Gastroesophageal sphincter (tissue), 4 donors: ENCODE measurements around the gene MSANTD4. TPM values are rescaled to one million over a fixed set of nuclear protein-coding genes. Genes with fewer than 3 reads are reported as not detected.

Source experiments
- ATAC-seq: fragments of 150-250 bp; one replicate; pipeline ENCODE4 v1.9.1; 2016; ENCODE audit warnings: mild to moderate bottlenecking, moderate library complexity
- H3K27ac ChIP-seq, 4 donors: fragments of 200-600 bp; sonication (generic) in 3 of 4; 1 replicate in 3 of 4; 2 replicates in 1 of 4; pipeline ENCODE4 v1.5.1; 2016 to 2019
- H3K27me3 ChIP-seq: fragments of 200-600 bp; sonication (generic); one replicate; pipeline ENCODE4 v1.5.1; 2019
- H3K36me3 ChIP-seq, 2 donors: fragments of 200-600 bp; sonication (generic); one replicate each; pipeline ENCODE4 v1.5.1; 2019; ENCODE audit warnings: control low read depth in 1 of 2
- H3K4me1 ChIP-seq, 3 donors: fragments of 200-600 bp; sonication (generic); 1 replicate in 2 of 3; 2 replicates in 1 of 3; pipeline ENCODE4 v1.5.1; 2016 to 2019; ENCODE audit warnings: control low read depth in 2 of 3
- H3K4me3 ChIP-seq, 2 donors: fragments of 200-600 bp; sonication (generic); one replicate each; pipeline ENCODE4 v1.5.1; 2019; ENCODE audit warnings: mild to moderate bottlenecking in 1 of 2, moderate library complexity in 1 of 2
- H3K9me3 ChIP-seq, 3 donors: fragments of 200-600 bp; sonication (generic); one replicate each; pipeline ENCODE4 v1.5.1; 2017 to 2019; ENCODE audit warnings: control low read depth in 2 of 3
- CTCF ChIP-seq, 4 experiments: fragments of 200-600 bp in 2 of 4; fragments of 450-650 bp in 2 of 4; sonication (generic) in 1 of 4; IDR thresholded peaks; one replicate each; pipeline ENCODE4 v1.5.1; 2017 to 2019; ENCODE audit warnings: antibody characterized with exemption in 4 of 4, mild to moderate bottlenecking in 2 of 4, moderate library complexity in 2 of 4
- EP300 ChIP-seq: sonication (generic); formaldehyde crosslinking; IDR thresholded peaks from one replicate; pipeline ENCODE4 v1.6.1; 2017; ENCODE audit warnings: antibody characterized with exemption, mild to moderate bottlenecking
- POLR2A ChIP-seq, 2 donors: fragments of 450-650 bp; IDR thresholded peaks; one replicate each; pipeline ENCODE4 v1.6.1; 2017; ENCODE audit warnings: antibody characterized with exemption in 2 of 2, mild to moderate bottlenecking in 2 of 2, moderate library complexity in 1 of 2
- POLR2AphosphoS5 ChIP-seq: sonication (generic); formaldehyde crosslinking; IDR thresholded peaks from one replicate; pipeline ENCODE4 v1.6.1; 2017; ENCODE audit warnings: antibody characterized with exemption
- WGBS, 2 donors: methylation state at CpG; one replicate each; pipeline ENCODE4 v1.1.5; 2018; ENCODE audit warnings: low coverage in 1 of 2; 5-methylcytosine and 5-hydroxymethylcytosine counted together
- total RNA-seq, 4 donors: library from RNA; depleted of rRNA; stranded (reverse); fragments of >200 nt; gene quantifications; one replicate each; pipeline ENCODE4 v1.1.0, GENCODE V29; 2016

The MSANTD4 gene
- total RNA-seq, 4 donors from 2014 or later, result 24.7 to 35.6 (median 28.6) TPM

GRCh38 chr11:106047631-106048030 is 25.6 kb upstream of the MSANTD4 start:
- H3K4me3 ChIP-seq, result no peak overlapping the region
- H3K4me1 ChIP-seq, result peaks cover 0 to 14% (median 0%) of the 10 kb centered on the region in 3 donors
- no peaks in the 10 kb centered on the region for H3K9me3 ChIP-seq
- TF ChIP-seq POLR2A (IDR thresholded peaks at IDR 0.05) (no peak), POLR2AphosphoS5 (peak; percentile 15)
- H3K27me3 ChIP-seq, result no peaks in the 10 kb centered on the region
- no peaks in the 10 kb centered on the region for H3K36me3 ChIP-seq
- peak overlapping the region in 2 of 4 donors; percentile 8 to 64 for H3K27ac ChIP-seq
- no peak for ATAC-seq

DNA sequence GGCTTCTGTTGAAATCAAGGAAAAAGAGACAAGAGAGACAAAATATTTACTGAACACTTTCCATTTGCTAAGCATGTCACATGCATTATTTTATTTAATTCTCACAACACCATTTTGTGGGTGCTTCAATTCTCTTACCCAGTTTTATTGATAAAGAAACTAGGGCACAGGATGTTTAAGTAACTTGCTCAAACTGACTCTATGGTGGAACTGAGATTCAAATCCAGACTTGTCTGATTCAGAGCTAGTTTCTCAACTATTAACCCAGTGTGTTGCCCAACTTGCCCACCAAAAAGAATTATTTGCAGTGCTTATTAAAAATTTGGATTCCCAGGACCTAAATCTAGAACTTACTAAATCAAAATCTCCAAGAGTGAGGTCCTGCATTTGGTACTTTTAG is 21.5 kb upstream of the MSANTD4 start:
- H3K4me3 ChIP-seq, result no peak overlapping the region
- no peaks in the 10 kb centered on the region for H3K27me3 ChIP-seq
- TF ChIP-seq POLR2AphosphoS5 (no peak), EP300 (no peak), CTCF (IDR thresholded peaks at IDR 0.05) (no peak), POLR2A (IDR thresholded peaks at IDR 0.05) (no peak)
- H3K9me3 ChIP-seq, result no peaks in the 10 kb centered on the region
- no peaks in the 10 kb centered on the region for H3K36me3 ChIP-seq
- no peak for ATAC-seq
- no peak overlapping the region for H3K27ac ChIP-seq
- H3K4me1 ChIP-seq, result peaks cover 0 to 14% (median 0%) of the 10 kb centered on the region in 3 donors

DNA sequence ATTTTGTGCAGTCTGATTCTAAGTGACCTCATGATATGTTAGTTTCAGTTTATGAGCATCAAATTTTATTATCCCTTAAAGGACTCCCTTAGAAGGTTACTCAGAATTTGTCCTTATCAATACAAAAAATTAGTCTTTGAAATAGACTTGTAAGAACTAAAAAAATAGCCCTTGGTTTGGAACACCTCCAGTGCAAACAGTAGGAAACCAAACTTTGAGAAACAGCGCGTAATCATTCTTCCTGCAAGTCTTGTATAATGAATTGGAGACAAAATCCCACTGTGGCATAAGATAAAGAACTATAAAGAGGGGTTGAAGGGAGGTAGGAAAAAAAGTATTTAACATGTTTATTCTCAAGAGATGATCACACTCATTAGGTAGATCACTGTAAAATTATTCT is 10.8 kb upstream of the MSANTD4 start:
- H3K4me3 ChIP-seq, result no peak overlapping the region
- H3K9me3 ChIP-seq, result no peaks in the 10 kb centered on the region
- no peak overlapping the region for H3K27ac ChIP-seq
- H3K4me1 ChIP-seq, result no peaks in the 10 kb centered on the region
- WGBS, 2 donors, result 93% methylated on average over 2 of the region's 2 CpGs
- H3K36me3 ChIP-seq, result no peaks in the 10 kb centered on the region
- TF ChIP-seq EP300 (no peak), CTCF (IDR thresholded peaks at IDR 0.05) (no peak), POLR2AphosphoS5 (no peak), POLR2A (IDR thresholded peaks at IDR 0.05) (no peak)
- no peaks in the 10 kb centered on the region for H3K27me3 ChIP-seq
- ATAC-seq, result no peak

GRCh38 chr11:106031936-106032335 is 9.9 kb upstream of the MSANTD4 start:
- Histone ChIP-seq H3K4me1 (no peaks in the 10 kb centered on the region), H3K27ac (no peak overlapping the region), H3K9me3 (no peaks in the 10 kb centered on the region), H3K36me3 (no peaks in the 10 kb centered on the region), H3K4me3 (no peak overlapping the region), H3K27me3 (no peaks in the 10 kb centered on the region)
- no peak for ATAC-seq
- no peak for TF ChIP-seq EP300
- WGBS, 2 donors, result 75 to 80% methylated on average over 3 of the region's 3 CpGs

- H3K27ac ChIP-seq, result no peak overlapping the region
- no peaks in the 10 kb centered on the region for H3K36me3 ChIP-seq
- no peak for TF ChIP-seq POLR2A (IDR thresholded peaks at IDR 0.05)
- no peak for TF ChIP-seq POLR2AphosphoS5
- TF ChIP-seq EP300, result no peak
- TF ChIP-seq CTCF (IDR thresholded peaks at IDR 0.05), result no peak
- no peak for ATAC-seq
- no peak overlapping the region for H3K4me3 ChIP-seq
- WGBS, 2 donors, result 55 to 65% methylated on average over 2 of the region's 2 CpGs
- H3K4me1 ChIP-seq, result no peaks in the 10 kb centered on the region
- no peaks in the 10 kb centered on the region for H3K9me3 ChIP-seq
- H3K27me3 ChIP-seq, result no peaks in the 10 kb centered on the region
These were observed 9.3 kb upstream of the MSANTD4 start for GRCh38 chr11:106031202-106031810.

- no peak overlapping the region for H3K27ac ChIP-seq
- H3K9me3 ChIP-seq, result no peaks in the 10 kb centered on the region
- TF ChIP-seq POLR2A (IDR thresholded peaks at IDR 0.05) (no peak), POLR2AphosphoS5 (no peak), EP300 (no peak), CTCF (IDR thresholded peaks at IDR 0.05) (no peak)
- 35 to 70% methylated on average over 4 of the region's 4 CpGs for WGBS, 2 donors
- H3K27me3 ChIP-seq, result no peaks in the 10 kb centered on the region
- no peak overlapping the region for H3K4me3 ChIP-seq
- ATAC-seq, result no peak
- no peaks in the 10 kb centered on the region for H3K4me1 ChIP-seq
- H3K36me3 ChIP-seq, result no peaks in the 10 kb centered on the region
These were observed 8.6 kb upstream of the MSANTD4 start for GRCh38 chr11:106030609-106031008.
